Measurements from ENCODE around the gene MYLK4.

DNA sequence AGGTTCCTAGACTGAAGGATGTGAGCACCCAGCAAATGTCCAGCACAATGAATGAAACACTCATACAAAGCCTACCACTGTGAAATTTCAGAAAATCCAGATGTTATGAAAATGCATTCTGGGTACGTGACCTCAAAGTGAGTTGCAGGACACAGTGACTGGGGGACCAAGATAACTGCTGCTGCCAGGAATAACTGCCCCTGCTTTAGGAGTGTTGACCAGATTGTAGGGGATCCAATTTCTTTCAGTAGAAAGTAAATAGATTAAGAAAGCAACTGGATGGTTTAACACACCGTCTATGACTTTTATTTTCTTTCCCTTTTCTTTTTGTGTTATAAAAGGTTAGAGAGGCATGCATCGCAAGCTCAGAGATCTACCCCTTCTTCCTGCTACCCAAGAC, 29.5 kb downstream of the MYLK4 start:
- TF ChIP-seq, protein P1, sequence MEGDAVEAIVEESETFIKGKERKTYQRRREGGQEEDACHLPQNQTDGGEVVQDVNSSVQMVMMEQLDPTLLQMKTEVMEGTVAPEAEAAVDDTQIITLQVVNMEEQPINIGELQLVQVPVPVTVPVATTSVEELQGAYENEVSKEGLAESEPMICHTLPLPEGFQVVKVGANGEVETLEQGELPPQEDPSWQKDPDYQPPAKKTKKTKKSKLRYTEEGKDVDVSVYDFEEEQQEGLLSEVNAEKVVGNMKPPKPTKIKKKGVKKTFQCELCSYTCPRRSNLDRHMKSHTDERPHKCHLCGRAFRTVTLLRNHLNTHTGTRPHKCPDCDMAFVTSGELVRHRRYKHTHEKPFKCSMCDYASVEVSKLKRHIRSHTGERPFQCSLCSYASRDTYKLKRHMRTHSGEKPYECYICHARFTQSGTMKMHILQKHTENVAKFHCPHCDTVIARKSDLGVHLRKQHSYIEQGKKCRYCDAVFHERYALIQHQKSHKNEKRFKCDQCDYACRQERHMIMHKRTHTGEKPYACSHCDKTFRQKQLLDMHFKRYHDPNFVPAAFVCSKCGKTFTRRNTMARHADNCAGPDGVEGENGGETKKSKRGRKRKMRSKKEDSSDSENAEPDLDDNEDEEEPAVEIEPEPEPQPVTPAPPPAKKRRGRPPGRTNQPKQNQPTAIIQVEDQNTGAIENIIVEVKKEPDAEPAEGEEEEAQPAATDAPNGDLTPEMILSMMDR (IDR thresholded peaks at IDR 0.05) = no peak
- TF ChIP-seq EP300 (IDR thresholded peaks at IDR 0.05; ENCODE audit: low read depth) (no peak), POLR2A (IDR thresholded peaks at IDR 0.05) (no peak)

Measured in transverse colon (tissue), 3 donors.